ENCODE results near the gene STAG1. TPM values are rescaled to one million over a fixed set of nuclear protein-coding genes. Genes with fewer than 3 reads are reported as not detected.
"Not testable (repeated sequence)": the region's sequence is repeated elsewhere in the genome, so short reads cannot be mapped to it uniquely, and the experiment has no call there.

STAG1 gene
- total RNA-seq, 1 experiment from 2014 or later: 31.6 TPM

DNA sequence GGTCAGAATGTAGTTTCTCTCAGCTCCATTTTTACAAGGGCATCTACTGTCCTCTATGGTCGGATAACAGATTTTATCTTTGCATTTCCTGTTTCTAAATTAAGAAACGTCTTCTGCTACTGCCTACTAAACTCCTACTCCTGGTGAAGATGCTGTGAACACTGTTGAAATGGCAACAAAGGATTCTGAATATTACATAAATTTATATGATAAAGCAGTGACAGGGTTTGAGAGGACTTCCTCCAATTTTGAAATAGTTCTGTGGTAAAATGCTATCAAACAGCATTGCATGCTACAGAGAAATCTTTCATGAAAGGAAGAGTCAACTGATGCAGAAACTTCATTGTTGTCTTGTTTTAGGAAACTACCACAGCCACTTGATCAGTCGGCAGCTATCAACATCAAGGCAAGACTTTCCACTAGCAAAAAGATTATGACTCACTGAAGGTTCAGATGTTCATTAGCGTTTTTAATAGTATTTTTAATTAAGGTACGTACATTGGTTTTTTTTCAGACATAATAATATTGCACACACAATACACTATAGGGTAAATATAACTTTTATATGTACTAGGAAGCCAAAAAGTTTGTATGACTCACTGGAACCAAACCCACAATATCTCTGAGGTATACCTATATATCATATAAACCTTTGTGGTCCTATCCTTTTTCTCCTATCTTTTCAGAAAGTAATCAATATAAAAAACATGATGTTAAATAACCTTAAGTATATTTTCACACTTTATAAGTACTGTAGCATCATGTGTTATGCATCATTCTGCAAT, 156.1 kb downstream of the STAG1 start:
- peak; percentile 41 for DNase-seq (ENCODE audit: low read depth)

DNA sequence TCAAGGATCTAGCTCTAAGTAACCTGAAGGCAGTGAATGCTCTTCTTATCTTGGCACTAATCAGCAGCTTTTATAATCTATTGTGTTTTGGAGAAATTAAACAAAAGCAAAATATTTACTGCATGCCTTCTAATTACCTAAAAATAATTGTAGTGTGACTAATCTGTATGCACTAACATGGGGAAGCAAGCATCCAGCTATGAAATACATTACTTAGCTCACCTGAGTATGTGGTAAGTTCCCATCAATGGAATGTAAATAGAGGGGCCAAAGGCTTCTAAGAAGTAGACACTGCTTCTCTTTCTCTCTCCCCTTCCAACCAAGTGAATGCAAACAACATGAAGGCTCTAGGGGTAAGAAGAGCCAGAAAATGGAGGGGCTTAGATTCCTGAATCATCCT, 165.6 kb downstream of the STAG1 start:
- DNase-seq (ENCODE audit: low read depth): peak; percentile 22

DNA sequence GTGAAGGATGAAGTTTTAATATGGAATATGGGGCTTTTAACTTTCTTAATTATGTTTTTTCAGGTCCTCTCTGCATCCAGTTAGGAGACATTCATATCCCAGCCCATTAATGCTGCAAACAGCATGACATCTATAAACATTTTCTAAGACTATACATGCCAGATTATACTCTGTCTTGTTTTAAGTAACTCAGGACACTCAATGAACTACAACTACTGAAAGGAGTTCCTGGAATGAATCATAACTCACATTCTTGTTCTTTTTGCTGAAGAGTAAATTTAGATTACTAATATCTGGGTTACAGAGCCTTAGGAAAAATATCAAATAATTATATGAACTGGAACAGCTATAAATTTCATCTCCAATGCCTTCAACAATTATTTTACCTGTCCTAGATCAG, 167.4 kb downstream of the STAG1 start:
- DNase-seq (ENCODE audit: low read depth): no peak

DNA sequence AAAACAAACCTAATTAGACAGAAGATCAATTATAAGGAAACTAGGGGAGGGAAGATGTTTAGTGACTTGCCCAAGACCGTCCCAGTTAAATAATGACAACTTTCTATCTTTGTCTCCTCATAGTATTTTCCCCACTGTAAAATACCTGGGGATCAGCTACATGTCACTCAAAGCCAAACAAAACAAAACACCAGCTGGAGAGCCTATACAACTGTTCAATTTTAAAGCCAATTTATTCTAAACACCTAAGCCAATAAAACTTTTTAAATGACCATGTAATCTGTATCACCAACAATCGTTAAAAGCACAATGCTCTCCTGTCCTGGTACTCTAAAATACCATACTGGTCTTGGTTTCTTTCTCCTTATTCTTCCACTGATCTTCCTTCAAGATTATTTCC, 168.4 kb downstream of the STAG1 start:
- no peak for DNase-seq (ENCODE audit: low read depth)

DNA sequence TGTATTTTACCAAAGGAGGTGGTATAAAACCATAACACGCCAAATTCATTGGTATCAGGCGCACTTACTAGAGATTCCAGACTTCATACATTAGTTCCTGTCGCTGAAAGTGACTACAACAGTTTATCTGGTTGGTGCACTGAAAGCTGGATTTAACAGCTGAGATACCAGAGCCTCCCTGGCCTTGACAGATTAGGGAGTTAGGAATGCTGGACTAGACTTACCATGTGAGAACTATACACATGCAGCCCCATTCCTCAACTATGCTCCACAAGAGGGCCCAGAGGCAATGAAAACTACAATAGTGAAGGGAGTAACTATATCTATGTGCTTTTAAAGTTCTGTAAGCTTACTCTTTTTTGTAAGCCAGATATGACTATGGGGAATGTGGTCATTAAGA, 174.4 kb downstream of the STAG1 start:
- DNase-seq (ENCODE audit: low read depth): no peak

DNA sequence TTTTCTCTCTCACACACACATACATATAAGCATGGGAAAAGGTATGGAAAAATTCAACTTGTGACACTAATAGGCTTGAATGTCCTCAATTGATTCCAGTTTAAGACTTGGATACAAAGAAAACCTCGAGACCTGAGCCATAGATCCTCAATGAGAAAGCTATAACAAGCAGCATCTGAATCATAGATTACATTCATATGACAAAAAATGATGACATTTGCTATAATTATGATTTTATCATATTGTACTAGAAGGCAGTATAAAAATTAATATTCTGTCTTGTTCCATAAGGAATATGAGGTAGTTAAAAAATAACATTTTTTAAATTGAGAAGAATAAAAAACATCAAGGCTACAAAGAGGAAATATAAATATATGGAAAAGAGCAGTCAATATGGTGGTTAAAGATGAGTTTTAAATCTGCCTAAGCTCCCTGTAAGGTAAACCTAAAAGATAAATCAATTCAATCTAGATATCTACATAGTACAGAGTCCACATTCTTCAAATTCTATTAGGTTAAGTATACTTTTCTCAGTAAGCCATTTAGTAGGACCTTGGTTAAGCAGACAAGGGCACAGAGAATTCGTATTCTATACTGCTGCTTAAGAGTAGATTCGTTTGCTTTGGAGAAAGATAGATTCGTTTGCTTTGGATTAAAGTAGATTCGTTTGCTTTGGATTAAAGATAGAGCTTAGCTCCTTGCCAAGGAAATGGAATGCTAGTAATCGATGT, 175.7 kb downstream of the STAG1 start:
- DNase-seq (ENCODE audit: low read depth): no peak

DNA sequence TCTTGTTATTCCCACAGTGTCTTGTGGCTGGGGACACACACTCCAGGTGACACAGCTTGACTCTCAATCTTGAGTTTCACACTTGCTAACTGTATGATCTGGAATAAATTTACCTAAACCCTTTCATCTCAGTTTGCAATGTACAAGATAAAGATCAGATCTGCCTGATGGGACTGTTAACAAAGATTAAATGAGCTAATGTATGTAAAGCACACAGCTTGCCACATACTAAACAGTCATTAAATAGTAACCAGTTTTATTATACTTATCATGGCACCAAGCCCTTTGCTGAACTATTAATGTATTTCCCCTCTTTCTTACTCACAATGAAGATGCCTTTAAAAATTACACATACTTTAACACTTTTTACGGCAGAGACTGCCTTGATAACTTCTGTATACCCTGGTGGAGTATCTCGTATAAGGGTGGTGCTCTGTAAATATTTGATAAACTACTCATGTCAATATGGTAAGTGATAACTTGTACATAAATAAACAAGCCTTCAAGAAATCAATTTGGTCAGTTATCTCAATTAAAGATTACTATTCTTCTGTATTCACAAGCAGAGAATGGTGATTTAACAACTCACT, 184.5 kb downstream of the STAG1 start:
- no peak for DNase-seq (ENCODE audit: low read depth)

DNA sequence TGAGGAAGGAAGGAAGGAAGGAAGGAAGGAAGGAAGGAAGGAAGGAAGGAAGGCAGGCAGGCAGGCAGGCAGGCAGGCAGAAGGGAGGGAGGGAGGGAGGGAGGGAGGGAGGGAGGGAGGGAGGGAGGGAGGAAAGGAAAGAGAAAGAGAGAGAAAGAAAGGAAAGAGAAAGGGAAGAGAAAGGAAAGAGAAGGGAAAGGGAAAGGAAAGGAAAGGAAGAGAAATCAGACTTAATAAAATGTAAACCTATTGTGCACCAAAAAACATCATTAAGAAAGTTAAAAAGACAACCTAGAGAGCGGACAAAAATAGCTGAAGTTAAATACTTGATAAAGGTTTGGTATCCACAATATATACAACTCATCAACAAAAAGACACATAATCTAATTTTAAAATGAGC, 187.2 kb downstream of the STAG1 start:
- not testable (repeated sequence) for DNase-seq (ENCODE audit: low read depth)

DNA sequence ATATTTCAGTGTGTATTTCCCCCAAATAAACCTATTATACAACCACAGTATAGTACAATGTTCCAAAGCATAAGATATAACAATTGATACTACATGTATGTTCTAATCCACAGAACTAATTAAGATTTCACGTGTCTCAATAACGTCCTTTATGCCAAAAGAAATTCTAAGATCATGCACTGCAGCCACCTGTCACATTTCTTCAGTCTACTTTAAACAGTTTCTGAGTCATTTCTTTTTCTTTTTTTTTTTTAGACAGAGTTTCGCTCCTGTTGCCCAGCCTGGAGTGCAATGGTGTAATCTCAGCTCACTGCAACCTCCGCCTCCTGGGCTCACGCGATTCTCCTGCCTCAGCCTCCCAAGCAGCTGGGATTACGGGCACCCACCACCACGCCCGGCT, 190.2 kb downstream of the STAG1 start:
- no peak for DNase-seq (ENCODE audit: low read depth)

DNA sequence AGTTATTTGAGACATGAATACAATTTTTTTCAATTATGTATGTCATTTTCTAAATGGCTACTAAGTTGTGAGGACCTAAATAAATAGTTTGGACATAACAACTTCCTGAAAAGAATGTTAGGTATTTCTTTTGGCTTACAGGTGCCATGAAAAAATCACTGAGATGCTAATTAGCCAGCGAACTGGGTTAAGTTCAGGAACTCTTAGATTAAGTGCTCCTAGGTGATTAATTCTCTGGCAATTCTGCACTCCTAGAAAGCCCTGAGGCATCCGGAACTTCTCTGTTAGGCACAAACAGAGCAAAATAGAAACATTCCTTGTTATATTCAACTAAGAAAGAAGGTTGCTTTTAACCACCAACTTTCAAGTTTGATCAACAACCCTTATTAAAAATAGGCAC, 192.3 kb downstream of the STAG1 start:
- DNase-seq (ENCODE audit: low read depth): peak; percentile 79

DNA sequence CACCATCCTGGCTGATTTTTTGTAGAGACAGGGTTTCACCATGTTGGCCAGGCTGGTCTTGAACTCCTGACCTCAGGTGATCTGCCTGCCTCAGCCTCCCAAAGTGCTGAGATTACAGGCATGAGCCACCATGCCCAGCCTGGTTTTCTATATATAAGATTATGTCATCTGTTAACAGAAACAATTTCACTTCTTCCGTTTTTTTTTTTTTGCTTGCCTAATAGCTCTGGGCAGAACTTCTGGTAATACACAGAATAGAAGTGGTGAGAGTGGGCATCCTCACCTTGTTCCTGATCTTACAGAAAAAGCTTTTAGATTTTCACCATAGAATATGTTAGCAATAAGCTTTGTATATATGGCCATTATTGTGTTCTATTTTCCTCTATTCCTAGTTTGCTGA, 202.7 kb downstream of the STAG1 start:
- DNase-seq (ENCODE audit: low read depth): not testable (repeated sequence)

DNA sequence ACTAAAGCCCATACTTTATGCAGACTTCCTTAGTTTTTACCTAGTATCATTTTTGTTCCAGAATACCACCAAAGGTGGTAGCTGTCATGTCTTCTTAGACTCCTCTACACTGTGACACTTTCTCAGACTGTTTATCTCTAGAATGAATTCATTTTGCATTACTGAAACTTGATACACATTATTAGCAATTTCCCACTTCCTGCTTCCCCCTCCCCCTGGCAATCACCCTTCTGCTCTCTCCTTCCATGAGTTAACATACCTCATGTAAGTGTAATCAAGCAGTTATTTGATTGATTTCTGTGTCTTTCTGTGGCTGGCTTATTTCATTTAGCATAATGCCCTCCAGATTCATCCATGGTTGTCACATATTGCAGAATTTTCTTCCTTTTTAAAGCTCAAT, 204.9 kb downstream of the STAG1 start:
- peak; percentile 61 for DNase-seq (ENCODE audit: low read depth)

DNA sequence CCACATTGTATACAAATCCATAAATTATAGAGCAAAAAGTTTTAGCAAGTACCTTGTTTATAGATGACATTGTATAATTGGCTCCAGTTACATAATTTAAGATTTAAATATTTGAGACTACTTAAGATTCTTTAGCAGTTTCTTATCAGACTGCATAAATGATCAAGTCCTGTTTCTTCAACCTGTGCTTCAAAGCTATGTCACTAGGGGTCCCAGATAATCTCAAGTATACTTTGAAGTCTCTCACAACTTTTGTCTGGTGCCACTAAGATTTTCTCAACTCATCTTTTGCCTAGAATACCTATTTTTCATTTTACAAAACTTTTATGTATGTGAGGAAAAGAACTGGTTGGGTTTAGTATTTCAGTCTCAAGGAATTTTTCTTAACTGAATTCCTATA, 205.5 kb downstream of the STAG1 start:
- DNase-seq (ENCODE audit: low read depth): peak; percentile 49

DNA sequence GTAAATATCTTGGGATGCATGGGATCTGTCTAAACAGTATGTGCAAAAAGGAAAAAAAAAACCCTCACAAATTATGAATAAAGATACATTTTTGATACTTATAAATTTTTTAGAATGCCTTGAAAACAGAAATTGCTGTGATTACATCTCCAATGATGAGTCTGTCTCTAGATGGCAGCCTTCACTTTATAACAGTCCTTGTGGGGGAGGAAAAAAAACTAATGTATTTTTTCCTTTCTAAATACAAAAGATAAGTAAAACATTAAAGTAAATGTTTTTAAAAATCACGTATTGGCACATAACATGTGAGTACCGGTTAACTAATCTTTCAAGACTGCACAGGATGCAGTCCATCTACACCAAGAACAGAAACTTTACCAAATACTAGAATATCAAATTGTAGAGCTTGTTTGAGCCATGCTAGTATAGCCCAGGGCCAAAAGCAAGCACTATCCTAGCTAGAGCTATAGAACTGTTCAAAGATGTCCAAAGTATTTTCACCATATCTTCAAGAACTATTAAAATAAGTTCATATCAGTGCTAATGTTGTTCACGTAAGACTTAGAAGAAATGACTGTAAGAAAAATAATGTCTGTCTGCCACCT, 206.4 kb downstream of the STAG1 start:
- peak; percentile 42 for DNase-seq (ENCODE audit: low read depth)

DNA sequence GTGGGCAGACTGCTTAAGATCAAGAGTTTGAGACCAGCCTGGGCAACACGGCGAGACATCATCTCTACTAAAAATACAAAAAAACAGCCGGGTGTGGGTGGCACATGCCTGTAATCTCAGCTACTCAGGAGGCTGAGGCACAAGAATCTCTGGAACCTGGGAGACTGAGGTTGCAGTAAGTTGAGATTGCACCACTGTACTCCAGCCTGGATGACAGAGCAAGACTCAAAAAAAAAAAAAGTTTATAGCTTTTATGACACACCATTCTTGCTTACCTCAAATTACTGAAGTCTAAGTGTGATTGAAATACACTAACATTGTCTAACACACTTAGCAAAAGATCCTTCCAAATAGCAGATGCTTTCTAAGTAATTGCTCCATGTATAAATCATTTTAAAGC, 207.6 kb downstream of the STAG1 start:
- peak; percentile 22 for DNase-seq (ENCODE audit: low read depth)

DNA sequence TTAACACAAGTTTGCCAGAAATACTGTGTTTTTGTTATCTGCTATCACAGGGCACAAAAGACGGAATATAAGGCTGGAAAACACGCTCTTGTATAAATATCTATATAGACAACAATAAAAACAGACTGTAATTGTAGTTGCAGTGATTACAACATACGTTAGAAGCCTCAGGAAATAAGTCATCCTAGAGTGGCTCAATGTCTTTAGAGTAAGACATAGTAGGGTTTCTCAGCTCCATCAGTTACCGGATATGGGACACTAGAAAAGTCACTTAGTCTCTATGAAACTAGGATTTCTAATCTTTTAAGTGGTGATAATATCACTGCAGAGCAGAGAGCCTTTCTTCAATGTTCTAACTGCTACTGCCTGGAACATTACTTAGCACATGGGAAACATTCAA, 208.8 kb downstream of the STAG1 start:
- DNase-seq (ENCODE audit: low read depth): no peak

DNA sequence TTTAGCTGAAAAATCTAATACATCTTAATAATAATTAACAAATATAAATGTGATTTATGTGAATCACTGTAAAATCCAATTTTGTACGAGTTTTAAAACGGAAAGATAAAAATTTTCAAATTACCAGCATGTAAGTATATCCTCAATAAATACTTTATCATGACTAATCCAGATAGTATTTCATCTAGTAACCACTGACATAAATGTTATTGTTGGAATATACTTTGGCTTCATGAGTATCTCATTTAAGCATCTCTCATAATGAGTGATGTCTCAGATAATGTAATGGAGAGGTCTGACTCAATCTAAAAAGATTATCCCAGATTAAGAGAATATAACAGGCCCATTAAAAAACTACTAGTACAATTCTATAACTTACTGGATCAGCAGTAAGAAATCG, 216.3 kb downstream of the STAG1 start:
- DNase-seq (ENCODE audit: low read depth): peak; percentile 46

DNA sequence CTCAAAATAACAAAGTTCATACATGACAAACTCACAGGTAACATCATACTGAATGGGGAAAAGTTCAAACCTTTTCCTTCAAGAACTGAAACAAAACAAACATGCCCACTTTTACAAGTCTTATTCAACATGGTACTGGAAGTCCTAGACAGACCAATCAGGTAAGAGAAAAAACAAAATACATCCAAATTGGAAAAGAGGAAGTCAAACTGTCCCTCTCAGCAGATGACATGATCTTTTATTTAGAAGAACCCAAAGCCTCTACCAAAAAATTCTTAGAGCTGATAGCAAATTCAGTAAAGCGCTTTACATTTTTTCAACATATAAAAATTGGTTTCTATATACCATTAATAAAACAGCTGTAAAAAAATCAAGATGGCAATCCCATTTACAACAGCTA, 219.4 kb downstream of the STAG1 start:
- no peak for DNase-seq (ENCODE audit: low read depth)

DNA sequence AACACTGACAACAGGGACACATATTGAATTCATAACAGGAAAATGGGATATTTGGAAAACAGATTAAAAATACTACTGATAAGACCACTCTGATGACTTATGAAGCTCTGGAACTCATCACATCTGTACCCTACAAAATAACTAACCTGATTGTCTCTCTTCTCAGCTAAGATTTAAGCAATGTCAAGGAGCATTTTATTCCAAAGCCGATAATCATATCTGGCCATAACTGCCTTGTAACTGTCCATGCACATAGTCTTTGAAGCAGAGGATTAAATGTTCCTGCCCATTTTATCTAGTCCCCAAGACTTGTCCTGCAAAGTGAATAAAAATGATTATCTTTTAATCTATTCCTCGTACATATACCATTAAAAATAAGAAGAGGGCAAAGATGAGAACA, 234.1 kb downstream of the STAG1 start:
- no peak for DNase-seq (ENCODE audit: low read depth)

DNA sequence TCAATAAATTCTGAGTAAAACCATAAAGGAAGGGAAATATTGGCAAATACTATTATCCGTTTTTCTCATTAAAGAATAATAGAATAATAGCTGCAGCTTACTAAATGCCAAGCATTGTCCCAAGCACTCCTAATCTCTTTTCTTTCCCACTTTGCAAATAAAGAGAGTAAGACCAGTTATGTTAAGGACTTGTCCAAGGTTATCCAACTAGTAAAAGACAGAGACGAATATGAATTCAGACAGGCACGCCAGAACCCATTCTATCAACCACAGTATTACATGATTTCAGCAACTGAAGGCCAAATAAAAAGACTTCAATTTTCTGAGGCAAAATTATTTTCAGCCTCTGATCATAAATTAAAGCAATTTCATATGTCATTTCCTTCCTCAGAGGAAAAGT, 235.5 kb downstream of the STAG1 start:
- no peak for DNase-seq (ENCODE audit: low read depth)

DNA sequence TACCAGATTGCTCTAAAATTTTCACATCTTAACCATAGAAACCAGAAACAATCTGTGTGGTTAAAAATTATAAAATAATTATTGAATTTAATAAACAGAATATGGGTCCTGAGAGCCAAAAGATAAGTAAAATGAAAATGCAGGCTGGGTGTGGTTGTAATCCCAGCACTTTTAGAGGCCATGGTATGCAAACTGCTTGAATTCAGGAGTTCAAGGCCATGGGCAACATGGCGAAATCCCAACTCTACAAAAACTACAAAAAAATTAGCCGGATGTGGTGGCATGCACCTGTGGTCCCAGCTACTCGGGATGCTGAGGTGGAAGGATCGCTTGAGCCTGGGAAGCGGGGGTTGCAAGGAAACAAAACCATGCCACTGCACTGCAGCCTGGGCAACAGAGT, 236.1 kb downstream of the STAG1 start:
- DNase-seq (ENCODE audit: low read depth): no peak

DNA sequence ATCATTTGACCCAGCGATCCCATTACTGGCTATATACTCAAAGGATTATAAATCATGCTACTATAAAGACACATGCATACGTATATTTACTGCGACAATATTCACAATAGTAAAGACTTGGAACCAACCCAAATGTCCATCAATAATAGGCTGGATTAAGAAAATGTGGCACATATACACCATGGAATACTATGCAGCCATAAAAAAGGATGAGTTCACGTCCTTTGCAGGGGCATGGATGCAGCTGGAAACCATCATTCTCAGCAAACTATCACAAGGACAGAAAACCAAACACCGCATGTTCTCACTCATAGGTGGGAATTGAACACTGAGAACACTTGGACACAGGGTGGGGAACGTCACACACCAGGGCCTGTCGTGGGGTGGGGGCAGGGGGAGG, 237.6 kb downstream of the STAG1 start:
- DNase-seq (ENCODE audit: low read depth): not testable (repeated sequence)

DNA sequence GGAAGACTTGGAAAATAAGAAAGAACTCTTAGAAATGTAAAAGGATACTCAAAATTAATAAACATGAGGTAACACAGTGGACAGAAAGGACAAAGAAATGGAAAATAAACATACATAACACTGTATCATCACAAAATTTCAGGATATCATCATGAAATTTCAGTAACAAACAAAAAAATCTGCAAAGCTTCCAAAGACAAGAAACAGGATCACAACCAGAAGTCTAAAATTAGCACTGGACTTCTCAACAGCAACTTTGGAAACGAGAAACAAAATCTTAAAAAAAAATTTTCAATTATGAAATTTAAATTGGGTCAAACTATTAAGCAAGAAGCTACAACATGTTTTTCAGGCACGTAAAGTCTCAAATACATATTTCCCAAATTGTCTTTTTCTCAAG, 238.8 kb downstream of the STAG1 start:
- DNase-seq (ENCODE audit: low read depth): no peak

Data from M059J (cell line).